ENCODE results near the gene CPNE5. TPM values are rescaled to one million over a fixed set of nuclear protein-coding genes. Genes with fewer than 3 reads are reported as not detected.

CPNE5 gene
- total and polyA plus RNA-seq, 9 of the 15 experiments (the other 6 are each of a cell fraction or from before 2014, with no cell fraction given): 0.14 to 1.0 (median 0.46) TPM; not detected in 2

DNA sequence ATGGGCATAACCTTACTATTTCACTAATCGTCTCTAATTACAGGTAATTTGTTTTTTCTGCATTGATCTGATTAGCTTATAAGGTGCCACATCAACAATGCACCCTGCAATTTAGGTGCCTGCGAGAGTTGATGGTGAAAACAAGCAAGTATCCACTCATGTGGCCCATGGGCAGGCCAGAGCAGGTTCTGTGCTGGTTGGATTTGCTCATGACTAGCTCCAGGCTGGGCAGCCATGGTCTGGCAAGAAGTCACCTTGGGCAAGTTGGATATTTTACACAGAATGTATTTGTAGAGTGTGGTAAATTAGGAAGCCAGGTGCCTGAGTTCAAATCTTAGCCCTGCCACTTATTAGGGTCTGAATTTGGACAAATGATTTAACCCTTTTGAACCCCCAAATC is 116.4 kb downstream of the CPNE5 start (continued):
- TF ChIP-seq ATF2 (CRISPR knock-in tag; IDR thresholded peaks at IDR 0.05) (no peak), FIP1L1 (IDR thresholded peaks at IDR 0.05; ENCODE audit: low read depth, low read length, poor library complexity, severe bottlenecking) (no peak), NR3C1 (CRISPR knock-in tag; IDR thresholded peaks at IDR 0.05) (no peak), L3MBTL2 (IDR thresholded peaks at IDR 0.05) (no peak), EP300 (IDR thresholded peaks at IDR 0.05; ENCODE audit: low read length) (no peak), ZBTB8A (IDR thresholded peaks at IDR 0.05; ENCODE audit: partially characterized antibody) (no peak), ZNF143 (CRISPR knock-in tag; IDR thresholded peaks at IDR 0.05) (no peak)
- TF ChIP-seq, protein P1, sequence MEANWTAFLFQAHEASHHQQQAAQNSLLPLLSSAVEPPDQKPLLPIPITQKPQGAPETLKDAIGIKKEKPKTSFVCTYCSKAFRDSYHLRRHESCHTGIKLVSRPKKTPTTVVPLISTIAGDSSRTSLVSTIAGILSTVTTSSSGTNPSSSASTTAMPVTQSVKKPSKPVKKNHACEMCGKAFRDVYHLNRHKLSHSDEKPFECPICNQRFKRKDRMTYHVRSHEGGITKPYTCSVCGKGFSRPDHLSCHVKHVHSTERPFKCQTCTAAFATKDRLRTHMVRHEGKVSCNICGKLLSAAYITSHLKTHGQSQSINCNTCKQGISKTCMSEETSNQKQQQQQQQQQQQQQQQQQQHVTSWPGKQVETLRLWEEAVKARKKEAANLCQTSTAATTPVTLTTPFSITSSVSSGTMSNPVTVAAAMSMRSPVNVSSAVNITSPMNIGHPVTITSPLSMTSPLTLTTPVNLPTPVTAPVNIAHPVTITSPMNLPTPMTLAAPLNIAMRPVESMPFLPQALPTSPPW (CRISPR knock-in tag; IDR thresholded peaks at IDR 0.05): no peak

DNA sequence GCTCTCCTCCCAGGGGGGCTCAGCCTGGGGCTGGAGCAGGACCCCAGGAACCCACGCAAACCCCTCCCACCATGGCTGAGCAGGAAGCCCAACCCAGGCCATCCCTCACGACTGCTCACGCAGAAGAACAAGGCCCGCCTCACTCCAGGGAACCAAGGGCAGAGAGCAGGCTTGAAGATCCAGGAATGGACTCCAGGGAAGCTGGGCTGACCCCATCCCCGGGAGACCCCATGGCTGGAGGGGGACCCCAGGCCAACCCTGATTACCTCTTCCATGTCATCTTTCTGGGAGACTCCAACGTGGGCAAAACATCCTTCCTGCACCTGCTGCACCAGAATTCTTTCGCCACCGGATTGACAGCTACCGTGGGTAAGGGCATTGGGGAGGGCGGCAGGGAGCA is 116.9 kb downstream of the CPNE5 start:
- ATAC-seq (no peak), DNase-seq (ENCODE audit: extremely low read depth in 1 of 4, low spot score in 3 of 4) (no peak), FAIRE-seq (no peak)
- no peaks in the 10 kb centered on the region for H3K36me3 ChIP-seq (ENCODE audit: control insufficient read depth, insufficient read depth, low read length)
- WGBS (ENCODE audit: insufficient coverage, low coverage, missing lambda C conversion rate): 22% methylated on average over 10 of the region's 10 CpGs
- H3K9ac ChIP-seq (ENCODE audit: insufficient read depth in 1 of 2, low read depth in 2 of 2, low read length in 2 of 2): no peak overlapping the region
- no peak overlapping the region for H3K4me3 ChIP-seq
- no peak overlapping the region for H2AFZ ChIP-seq (ENCODE audit: low read depth, low read length)
- H3K9me1 ChIP-seq (ENCODE audit: control insufficient read depth, insufficient read depth, low read length): no peaks in the 10 kb centered on the region
- H4K20me1 ChIP-seq (replicated peaks; ENCODE audit: control insufficient read depth, insufficient read depth, low read length): 0 out of 2 replicates have a peak, but pooled peaks cover 16% of the 10 kb centered on the region
- peaks cover 0 to 9% of the 10 kb centered on the region in 2 experiments; a peak in 1 of 5 replicates for H3K4me1 ChIP-seq (replicated peaks in 1 of 2; ENCODE audit: control insufficient read depth in 2 of 2, insufficient read depth in 2 of 2, low read length in 2 of 2)
- intact Hi-C loops (cut with micrococcal nuclease) (no loop called here), in situ Hi-C loops (cut with MboI) (loop anchor here (10.0 kb wide), 1 partner anchor 108 kb away; no protein-coding TSS in a partner anchor)
- H3K27me3 ChIP-seq (ENCODE audit: control insufficient read depth in 2 of 2, insufficient read depth in 2 of 2, low read length in 2 of 2): peaks cover 21 to 71% of the 10 kb centered on the region in 2 experiments
- CTCF ChIA-PET (ENCODE audit: low intra/inter-chr PET ratio): interaction anchor here (0.6 to 0.9 kb wide), 2 partner anchors 107 to 112 kb away, joined by 5 read pairs; no protein-coding TSS in a partner anchor
- no peak overlapping the region for H3K4me2 ChIP-seq (ENCODE audit: insufficient read depth, low read length)
- BruUV-seq (replicated peaks): no TSS peak
- H3K79me2 ChIP-seq (ENCODE audit: control insufficient read depth, insufficient read depth, low read length): no peaks in the 10 kb centered on the region
- POLR2A ChIA-PET: interaction anchor here (0.6 to 1.2 kb wide), 5 partner anchors 13 to 1142 kb away, joined by 3 to 4 read pairs (median 3); no protein-coding TSS in a partner anchor
- H3K27ac ChIP-seq (ENCODE audit: extremely low read depth, low read depth, low read length): no peak overlapping the region
- H3K9me3 ChIP-seq (replicated peaks; ENCODE audit: control insufficient read depth, insufficient read depth, low read depth, low read length): no peaks in the 10 kb centered on the region
- TF ChIP-seq ZNF133 (CRISPR knock-in tag; IDR thresholded peaks at IDR 0.05) (no peak), ARID1B (IDR thresholded peaks at IDR 0.05) (no peak), SOX6 (IDR thresholded peaks at IDR 0.05) (no peak), NCOA2 (IDR thresholded peaks at IDR 0.05; ENCODE audit: partially characterized antibody in 2 of 2) (no peak), SNRNP70 (optimal IDR thresholded peaks at IDR 0.05; ENCODE audit: low read depth, low read length) (no peak), CCAR2 (IDR thresholded peaks at IDR 0.05; ENCODE audit: low read depth, low read length) (no peak), ZBTB12 (CRISPR knock-in tag; IDR thresholded peaks at IDR 0.05) (no peak), XRCC3 (IDR thresholded peaks at IDR 0.05) (no peak), MAFG (tag; conservative IDR thresholded peaks at IDR 0.05) (no peak), PRMT5 (CRISPR knock-in tag; IDR thresholded peaks at IDR 0.05) (no peak), NFIC (IDR thresholded peaks at IDR 0.05) (no peak), KDM4B (IDR thresholded peaks at IDR 0.05; ENCODE audit: borderline replicate concordance in 2 of 2, low read depth in 1 of 2) (no peak), TBP (optimal IDR thresholded peaks at IDR 0.05; ENCODE audit: low read depth, low read length) (no peak)
